ENCODE measurements around the gene RNASE13. TPM values are rescaled to one million over a fixed set of nuclear protein-coding genes. Genes with fewer than 3 reads are reported as not detected.

The RNASE13 gene
- total RNA-seq, 2 experiments from 2014 or later: not detected

DNA sequence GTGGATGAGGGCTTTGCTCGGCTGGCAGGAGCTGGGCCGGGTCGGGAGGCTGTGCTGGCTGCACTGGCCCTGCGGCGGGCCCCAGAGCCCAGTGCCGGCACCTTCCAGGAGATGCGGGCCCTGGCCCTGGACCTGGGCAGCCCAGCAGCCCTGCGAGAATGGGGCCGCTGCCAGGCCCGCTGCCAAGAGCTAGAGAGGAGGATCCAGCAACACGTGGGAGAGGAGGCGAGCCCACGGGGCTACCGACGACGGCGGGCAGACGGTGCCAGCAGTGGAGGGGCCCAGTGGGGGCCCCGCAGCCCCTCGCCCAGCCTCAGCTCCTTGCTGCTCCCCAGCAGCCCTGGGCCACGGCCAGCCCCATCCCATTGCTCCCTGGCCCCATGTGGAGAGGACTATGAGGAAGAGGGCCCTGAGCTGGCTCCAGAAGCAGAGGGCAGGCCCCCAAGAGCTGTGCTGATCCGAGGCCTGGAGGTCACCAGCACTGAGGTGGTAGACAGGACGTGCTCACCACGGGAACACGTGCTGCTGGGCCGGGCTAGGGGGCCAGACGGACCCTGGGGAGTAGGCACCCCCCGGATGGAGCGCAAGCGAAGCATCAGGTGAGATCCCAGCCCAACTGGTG lies 47.0 kb upstream of the RNASE13 start:
- Histone ChIP-seq H3K27ac (ENCODE audit: low read depth, low read length, poor library complexity, severe bottlenecking) (no peak overlapping the region), H2AFZ (ENCODE audit: low read length) (no peak overlapping the region), H3K36me3 (ENCODE audit: insufficient read depth, low read length) (no peaks in the 10 kb centered on the region), H3K9me3 (ENCODE audit: low read length) (no peaks in the 10 kb centered on the region), H4K20me1 (ENCODE audit: insufficient read depth, low read length) (no peaks in the 10 kb centered on the region), H3K79me2 (ENCODE audit: insufficient read depth, low read depth, low read length) (no peaks in the 10 kb centered on the region), H3K4me1 (ENCODE audit: insufficient read depth, low read length, poor library complexity, severe bottlenecking) (no peaks in the 10 kb centered on the region), H3K4me3 (ENCODE audit: low read depth, low read length, poor library complexity, severe bottlenecking) (no peak overlapping the region), H3K9me2 (ENCODE audit: insufficient read depth, low read length) (no peaks in the 10 kb centered on the region), H3K4me2 (ENCODE audit: low read length) (no peak overlapping the region)
- TF ChIP-seq, protein P1, sequence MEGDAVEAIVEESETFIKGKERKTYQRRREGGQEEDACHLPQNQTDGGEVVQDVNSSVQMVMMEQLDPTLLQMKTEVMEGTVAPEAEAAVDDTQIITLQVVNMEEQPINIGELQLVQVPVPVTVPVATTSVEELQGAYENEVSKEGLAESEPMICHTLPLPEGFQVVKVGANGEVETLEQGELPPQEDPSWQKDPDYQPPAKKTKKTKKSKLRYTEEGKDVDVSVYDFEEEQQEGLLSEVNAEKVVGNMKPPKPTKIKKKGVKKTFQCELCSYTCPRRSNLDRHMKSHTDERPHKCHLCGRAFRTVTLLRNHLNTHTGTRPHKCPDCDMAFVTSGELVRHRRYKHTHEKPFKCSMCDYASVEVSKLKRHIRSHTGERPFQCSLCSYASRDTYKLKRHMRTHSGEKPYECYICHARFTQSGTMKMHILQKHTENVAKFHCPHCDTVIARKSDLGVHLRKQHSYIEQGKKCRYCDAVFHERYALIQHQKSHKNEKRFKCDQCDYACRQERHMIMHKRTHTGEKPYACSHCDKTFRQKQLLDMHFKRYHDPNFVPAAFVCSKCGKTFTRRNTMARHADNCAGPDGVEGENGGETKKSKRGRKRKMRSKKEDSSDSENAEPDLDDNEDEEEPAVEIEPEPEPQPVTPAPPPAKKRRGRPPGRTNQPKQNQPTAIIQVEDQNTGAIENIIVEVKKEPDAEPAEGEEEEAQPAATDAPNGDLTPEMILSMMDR (conservative IDR thresholded peaks at IDR 0.05; ENCODE audit: low read length): no peak
- TF ChIP-seq EZH2phosphoT487 (IDR thresholded peaks at IDR 0.05; ENCODE audit: borderline replicate concordance, low read depth, low read length): no peak
- intact Hi-C loops (cut with micrococcal nuclease; ENCODE audit: unreplicated experiment): no loop called here
- BruUV-seq (replicated peaks): no TSS peak
- ChIA-PET POLR2A (no interaction called here), CTCF (ENCODE audit: unreplicated experiment) (no interaction called here)
- DNase-seq (ENCODE audit: low spot score): no peak

GRCh38 chr14:21078726-21079125 lies 44.1 kb upstream of the RNASE13 start:
- POLR2A ChIA-PET: interaction anchor here (2.1 kb wide), 1 partner anchor 8 kb away, joined by 6 read pairs; no protein-coding TSS in a partner anchor

GRCh38 chr14:21078287-21078686 lies 43.7 kb upstream of the RNASE13 start:
- H3K9me3 ChIP-seq (ENCODE audit: low read length): no peaks in the 10 kb centered on the region
- no peak for DNase-seq (ENCODE audit: low spot score)
- intact Hi-C loops (cut with micrococcal nuclease; ENCODE audit: unreplicated experiment): no loop called here
- H3K4me1 ChIP-seq (ENCODE audit: insufficient read depth, low read length, poor library complexity, severe bottlenecking): no peaks in the 10 kb centered on the region
- no peak for TF ChIP-seq EZH2phosphoT487 (IDR thresholded peaks at IDR 0.05; ENCODE audit: borderline replicate concordance, low read depth, low read length)
- TF ChIP-seq, protein P1 (conservative IDR thresholded peaks at IDR 0.05; ENCODE audit: low read length): no peak
- no TSS peak for BruUV-seq (replicated peaks)
- H2AFZ ChIP-seq (ENCODE audit: low read length): no peak overlapping the region
- H3K9me2 ChIP-seq (ENCODE audit: insufficient read depth, low read length): no peaks in the 10 kb centered on the region
- H3K79me2 ChIP-seq (ENCODE audit: insufficient read depth, low read depth, low read length): no peaks in the 10 kb centered on the region
- ChIA-PET POLR2A (no interaction called here), CTCF (ENCODE audit: unreplicated experiment) (interaction anchor here (1.1 kb wide), 1 partner anchor 21 kb away, joined by 3 read pairs; no protein-coding TSS in a partner anchor)
- no peaks in the 10 kb centered on the region for H3K36me3 ChIP-seq (ENCODE audit: insufficient read depth, low read length)
- no peak overlapping the region for H3K4me3 ChIP-seq (ENCODE audit: low read depth, low read length, poor library complexity, severe bottlenecking)
- no peak overlapping the region for H3K27ac ChIP-seq (ENCODE audit: low read depth, low read length, poor library complexity, severe bottlenecking)
- no peaks in the 10 kb centered on the region for H4K20me1 ChIP-seq (ENCODE audit: insufficient read depth, low read length)
- no peak overlapping the region for H3K4me2 ChIP-seq (ENCODE audit: low read length)

More at GRCh38 chr14:21078726-21079125, 44.1 kb upstream of the RNASE13 start:
- Histone ChIP-seq H3K4me2 (ENCODE audit: low read length) (no peak overlapping the region), H3K9me3 (ENCODE audit: low read length) (no peaks in the 10 kb centered on the region), H3K4me3 (ENCODE audit: low read depth, low read length, poor library complexity, severe bottlenecking) (no peak overlapping the region), H2AFZ (ENCODE audit: low read length) (no peak overlapping the region), H3K4me1 (ENCODE audit: insufficient read depth, low read length, poor library complexity, severe bottlenecking) (no peaks in the 10 kb centered on the region), H3K79me2 (ENCODE audit: insufficient read depth, low read depth, low read length) (no peaks in the 10 kb centered on the region), H3K9me2 (ENCODE audit: insufficient read depth, low read length) (no peaks in the 10 kb centered on the region), H3K36me3 (ENCODE audit: insufficient read depth, low read length) (no peaks in the 10 kb centered on the region), H3K27ac (ENCODE audit: low read depth, low read length, poor library complexity, severe bottlenecking) (no peak overlapping the region), H4K20me1 (ENCODE audit: insufficient read depth, low read length) (no peaks in the 10 kb centered on the region)
- no TSS peak for BruUV-seq (replicated peaks)
- CTCF ChIA-PET (ENCODE audit: unreplicated experiment): interaction anchor here (0.6 kb wide), 1 partner anchor 9 kb away, joined by 3 read pairs; the partner anchor contains the start of gene ARHGEF40
- intact Hi-C loops (cut with micrococcal nuclease; ENCODE audit: unreplicated experiment): no loop called here
- TF ChIP-seq, protein P1 (conservative IDR thresholded peaks at IDR 0.05; ENCODE audit: low read length): no peak
- TF ChIP-seq EZH2phosphoT487 (IDR thresholded peaks at IDR 0.05; ENCODE audit: borderline replicate concordance, low read depth, low read length): no peak
- no peak for DNase-seq (ENCODE audit: low spot score)
